Measurements from ENCODE around the gene LAMC3. TPM values are rescaled to one million over a fixed set of nuclear protein-coding genes. Genes with fewer than 3 reads are reported as not detected.
"Not testable (repeated sequence)": the region's sequence is repeated elsewhere in the genome, so short reads cannot be mapped to it uniquely, and the experiment has no call there.

Gene LAMC3
- total RNA-seq, 1 experiment from 2014 or later, result not detected

DNA sequence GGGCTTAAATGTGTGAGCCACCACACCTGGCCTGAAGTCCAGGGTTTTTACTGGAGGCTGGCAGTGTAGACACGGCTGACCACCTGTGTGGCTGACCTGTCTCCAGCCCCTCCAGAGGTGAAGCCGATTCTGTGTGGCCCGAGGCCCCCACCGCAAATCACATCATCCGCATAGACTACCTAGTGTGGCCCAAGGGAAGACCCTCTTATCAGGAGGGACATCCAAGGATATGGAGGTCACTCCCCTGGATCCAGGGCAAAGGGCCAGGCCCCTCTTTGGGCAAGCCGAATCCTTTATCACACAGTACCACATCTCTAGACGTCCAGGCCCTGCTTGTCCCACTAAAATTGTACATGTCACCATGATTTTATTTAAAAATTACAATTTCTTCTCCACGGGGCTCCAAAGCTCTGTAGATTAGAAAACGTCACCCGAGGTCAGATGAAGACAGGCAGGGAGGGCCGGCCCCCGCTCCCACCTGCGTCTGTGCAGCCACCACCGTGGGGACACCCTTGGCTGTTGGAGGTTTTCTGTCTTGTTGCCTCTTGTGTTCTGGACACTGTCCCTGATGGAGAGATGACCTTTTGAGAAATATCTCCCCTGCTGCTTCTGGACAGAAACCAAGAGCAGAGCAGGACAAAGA, 20.1 kb downstream of the LAMC3 start:
- Histone ChIP-seq H3K4me1 (replicated peaks) (no peaks in the 10 kb centered on the region), H3K36me3 (no peaks in the 10 kb centered on the region), H3K9me3 (replicated peaks) (no peaks in the 10 kb centered on the region), H3K27me3 (replicated peaks) (peaks cover 7% of the 10 kb centered on the region; the same call in 1 of the 2 replicates), H3K4me3 (no peak overlapping the region), H3K27ac (no peak overlapping the region)
- no peak for DNase-seq (ENCODE audit: low read depth in 1 of 2, low spot score in 2 of 2)

DNA sequence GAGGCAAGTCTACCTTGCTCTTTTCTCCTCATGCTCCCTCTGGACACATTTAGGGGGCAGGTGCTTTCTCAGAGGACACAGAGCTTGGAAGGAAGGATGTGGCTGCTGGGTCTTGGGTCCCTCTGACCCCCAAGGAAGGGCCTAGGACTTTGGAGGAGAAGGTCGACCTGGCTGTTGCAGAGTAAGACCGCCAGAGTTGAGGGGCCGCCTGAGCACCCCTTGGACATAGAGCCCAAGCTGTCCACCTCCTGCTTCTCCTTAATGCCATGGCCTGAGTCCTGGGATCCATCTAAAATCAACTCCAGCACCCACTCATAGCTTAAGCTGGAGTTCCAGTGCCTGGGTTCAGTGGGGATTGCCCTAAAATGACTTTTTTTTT, 20.6 kb downstream of the LAMC3 start:
- no peak overlapping the region for H3K4me3 ChIP-seq
- DNase-seq (ENCODE audit: low read depth in 1 of 2, low spot score in 2 of 2), result no peak
- peaks cover 11% of the 10 kb centered on the region; the same call in 1 of the 2 replicates for H3K27me3 ChIP-seq (replicated peaks)

DNA sequence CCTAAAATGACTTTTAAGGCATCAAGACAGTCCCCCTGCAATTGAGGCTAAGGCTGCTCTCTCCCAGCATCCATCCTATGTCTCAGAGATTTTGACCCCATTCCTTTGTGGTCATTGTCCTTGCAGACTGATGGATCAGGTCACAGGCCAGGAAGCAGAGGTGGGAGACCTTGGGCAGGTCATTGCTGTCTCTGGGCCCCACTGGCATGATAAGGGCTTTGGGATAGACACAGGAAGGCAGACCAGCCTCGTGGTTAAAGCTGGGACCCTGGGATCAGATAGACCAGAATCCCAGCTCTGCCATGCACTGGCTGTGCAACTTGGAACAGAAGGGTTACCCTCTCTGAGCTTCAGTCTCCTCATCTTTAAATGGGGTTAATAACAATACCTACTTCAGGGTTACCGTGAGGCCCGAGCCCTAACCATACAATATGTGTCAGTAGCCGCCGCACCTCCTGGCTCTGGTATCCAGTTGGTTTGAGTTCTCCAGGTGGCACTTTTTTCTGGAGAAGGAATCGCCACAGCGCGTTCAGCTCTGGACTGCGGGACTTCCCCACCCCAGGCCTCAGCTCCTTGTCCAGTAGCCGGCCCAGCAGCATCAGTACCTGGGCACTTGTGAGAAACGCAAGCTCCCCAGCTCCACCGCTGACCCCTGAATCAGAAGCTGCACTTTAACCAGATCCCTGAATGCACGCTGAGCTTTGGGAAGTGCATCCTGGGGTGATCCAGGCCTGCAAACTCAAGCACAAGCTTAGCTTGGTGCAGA, 21.4 kb downstream of the LAMC3 start:
- H3K9me3 ChIP-seq (replicated peaks), result no peaks in the 10 kb centered on the region
- no peaks in the 10 kb centered on the region for H3K36me3 ChIP-seq
- no peak overlapping the region for H3K27ac ChIP-seq
- no peak overlapping the region for H3K4me3 ChIP-seq
- no peaks in the 10 kb centered on the region for H3K4me1 ChIP-seq (replicated peaks)
- DNase-seq (ENCODE audit: low read depth in 1 of 2, low spot score in 2 of 2), result no peak
- peaks cover 12% of the 10 kb centered on the region; the same call in 1 of the 2 replicates for H3K27me3 ChIP-seq (replicated peaks)

More for the DNA sequence above, 20.6 kb downstream of the LAMC3 start:
- Histone ChIP-seq H3K9me3 (replicated peaks) (no peaks in the 10 kb centered on the region), H3K27ac (no peak overlapping the region), H3K4me1 (replicated peaks) (no peaks in the 10 kb centered on the region), H3K36me3 (no peaks in the 10 kb centered on the region)

DNA sequence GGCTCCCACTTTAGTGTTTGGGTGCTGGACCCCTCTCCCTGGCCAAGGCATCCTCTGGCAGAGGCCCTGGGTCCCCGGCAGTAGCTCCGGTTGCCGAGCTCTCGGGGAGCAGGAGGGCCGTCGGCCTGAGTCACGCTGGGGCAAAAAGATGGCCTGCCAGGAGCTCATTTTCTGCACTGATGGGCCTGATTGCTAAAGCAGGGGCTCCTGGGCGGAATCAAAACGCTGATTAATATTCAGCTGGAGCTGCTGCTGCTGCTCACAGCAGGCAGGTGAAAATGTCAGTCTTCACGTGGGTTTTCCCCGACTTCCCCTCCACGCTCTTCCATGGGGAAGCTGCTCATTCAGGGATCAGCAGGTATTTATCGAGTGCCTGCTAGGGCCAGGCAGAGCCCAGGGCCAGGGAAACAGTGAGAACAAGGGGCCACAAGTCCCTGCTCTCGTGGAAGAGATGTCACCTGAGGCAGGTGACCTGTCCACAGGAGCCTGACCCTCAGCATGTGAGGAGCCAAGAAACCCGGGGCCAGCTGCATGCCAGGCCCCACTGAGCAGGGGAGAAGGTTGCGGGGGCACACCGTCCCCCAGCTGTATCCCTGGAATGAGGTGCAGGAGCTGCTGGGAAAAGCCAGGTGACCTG, 22.1 kb downstream of the LAMC3 start:
- Histone ChIP-seq H3K27ac (no peak overlapping the region), H3K4me1 (replicated peaks) (no peaks in the 10 kb centered on the region), H3K27me3 (replicated peaks) (peaks cover 12% of the 10 kb centered on the region; the same call in 1 of the 2 replicates), H3K4me3 (no peak overlapping the region), H3K9me3 (replicated peaks) (no peaks in the 10 kb centered on the region), H3K36me3 (no peaks in the 10 kb centered on the region)
- DNase-seq (ENCODE audit: low read depth in 1 of 2, low spot score in 2 of 2), result no peak

DNA sequence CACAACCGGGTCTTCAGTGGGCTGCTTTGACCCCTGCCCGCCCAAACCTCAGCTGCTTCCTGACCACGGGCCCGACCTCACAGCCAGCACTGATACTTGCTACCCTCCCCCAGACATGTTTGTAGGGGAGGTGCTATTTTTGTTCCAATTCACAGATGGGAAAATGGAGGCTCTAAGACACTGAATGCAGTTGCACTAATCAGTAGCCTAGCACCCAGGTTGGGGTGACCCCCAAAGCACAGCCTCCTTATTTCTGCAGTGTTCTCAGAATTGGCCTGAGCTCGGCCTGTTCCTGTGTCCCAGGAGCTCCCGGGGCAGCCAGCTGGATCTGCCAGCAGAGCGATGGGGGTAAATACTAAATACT, 22.6 kb downstream of the LAMC3 start:
- Histone ChIP-seq H3K4me1 (replicated peaks) (no peaks in the 10 kb centered on the region), H3K36me3 (no peaks in the 10 kb centered on the region), H3K27me3 (replicated peaks) (peaks cover 12% of the 10 kb centered on the region; the same call in 1 of the 2 replicates), H3K27ac (no peak overlapping the region), H3K9me3 (replicated peaks) (no peaks in the 10 kb centered on the region), H3K4me3 (no peak overlapping the region)
- no peak for DNase-seq (ENCODE audit: low read depth in 1 of 2, low spot score in 2 of 2)

DNA sequence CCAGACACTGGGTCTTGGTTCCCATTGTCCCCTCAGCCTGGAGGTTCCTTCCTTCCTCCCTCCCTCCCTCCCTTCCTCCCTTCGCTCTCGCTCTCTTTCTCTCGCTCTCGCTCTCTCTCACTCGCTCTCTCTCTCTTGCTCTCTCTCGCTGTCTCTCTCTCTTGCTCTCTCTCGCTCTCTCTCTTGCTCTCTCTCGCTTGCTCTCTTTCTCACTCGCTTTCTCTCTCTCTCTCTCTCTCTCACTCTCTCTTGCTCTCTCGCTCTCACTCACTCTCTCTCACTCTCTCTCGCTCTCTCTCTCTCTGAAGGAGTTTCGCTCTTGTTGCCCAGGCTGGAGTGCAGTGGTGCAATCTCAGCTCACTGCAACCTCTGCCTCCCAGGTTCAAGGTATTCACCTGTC, 23.4 kb downstream of the LAMC3 start:
- Histone ChIP-seq H3K27ac (no peak overlapping the region), H3K36me3 (no peaks in the 10 kb centered on the region), H3K4me3 (no peak overlapping the region), H3K4me1 (replicated peaks) (no peaks in the 10 kb centered on the region), H3K27me3 (replicated peaks) (peaks cover 12% of the 10 kb centered on the region; the same call in 1 of the 2 replicates), H3K9me3 (replicated peaks) (no peaks in the 10 kb centered on the region)
- DNase-seq (ENCODE audit: low read depth in 1 of 2, low spot score in 2 of 2), result no peak

DNA sequence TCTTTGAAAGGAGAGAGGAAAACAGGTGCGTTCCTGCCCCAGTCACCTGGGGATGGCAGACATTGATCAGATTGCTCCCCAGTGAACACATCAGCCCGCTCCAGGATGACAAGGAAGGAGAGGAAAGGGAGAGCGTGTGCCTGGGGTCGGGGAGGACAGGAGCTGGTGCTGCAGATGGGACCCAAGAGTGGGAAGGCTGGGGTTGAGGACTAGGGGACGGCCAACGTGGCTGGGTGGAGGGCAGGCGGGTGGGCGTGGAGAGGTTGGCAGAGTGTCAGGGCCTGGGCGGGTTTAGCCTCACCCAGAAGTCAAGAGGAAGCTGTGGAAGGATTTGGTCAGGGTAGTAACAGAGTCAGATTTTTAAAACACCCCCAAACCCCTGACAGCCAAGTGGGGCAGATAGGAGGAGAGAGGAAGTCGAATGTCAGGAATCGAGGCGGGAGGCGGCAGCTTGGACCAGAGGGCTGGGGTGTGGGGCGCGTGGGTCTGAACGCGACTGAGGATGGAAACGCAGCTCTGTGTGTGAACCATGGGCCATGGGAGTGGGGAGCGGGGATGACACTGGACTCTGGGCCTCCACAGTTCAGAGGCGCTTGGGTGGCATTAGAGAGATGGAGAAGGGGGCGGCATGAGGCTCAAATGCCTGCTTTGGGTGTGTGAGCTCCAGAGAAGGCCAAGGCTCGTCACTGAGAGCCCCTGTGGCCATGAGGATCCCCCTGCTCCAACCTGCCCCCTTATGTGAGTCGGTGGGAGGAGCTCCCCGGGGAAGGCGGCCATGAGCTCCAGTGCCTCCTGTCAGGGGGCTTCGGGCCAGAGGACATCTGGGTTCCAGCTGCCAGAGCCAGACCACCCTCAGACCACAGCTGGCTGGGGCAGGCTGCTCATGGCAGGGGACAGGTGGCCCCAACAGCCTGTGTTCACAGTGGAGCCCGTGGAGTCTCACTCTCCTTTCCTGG, 24.6 kb downstream of the LAMC3 start:
- DNase-seq (ENCODE audit: low read depth in 1 of 2, low spot score in 2 of 2), result no peak
- Histone ChIP-seq H3K4me1 (replicated peaks) (no peaks in the 10 kb centered on the region), H3K27me3 (replicated peaks) (peaks cover 20% of the 10 kb centered on the region; the same call in 1 of the 2 replicates)

DNA sequence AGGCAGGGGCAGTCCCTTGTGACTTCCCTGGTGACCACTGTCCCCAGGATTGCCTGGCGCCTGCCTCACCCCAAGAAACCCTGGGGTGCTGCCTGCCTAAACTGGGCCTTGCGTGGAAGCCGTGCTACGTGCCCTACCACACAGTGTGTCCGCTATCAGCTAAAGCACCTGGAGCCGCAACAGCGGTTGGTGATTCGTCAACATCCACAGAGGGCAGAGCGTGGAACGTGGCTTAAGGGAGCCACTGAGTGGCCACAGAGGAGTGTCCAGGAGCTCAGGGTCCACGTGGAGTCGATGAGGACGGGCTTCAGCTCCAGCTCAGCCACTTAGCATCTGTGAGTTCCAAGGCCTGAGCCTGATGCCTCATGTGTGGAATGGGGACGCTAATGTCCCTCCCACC, 25.3 kb downstream of the LAMC3 start:
- Histone ChIP-seq H3K27ac (no peak overlapping the region), H3K9me3 (replicated peaks) (no peaks in the 10 kb centered on the region), H3K4me3 (no peak overlapping the region), H3K27me3 (replicated peaks) (peaks cover 20% of the 10 kb centered on the region; the same call in 1 of the 2 replicates), H3K4me1 (replicated peaks) (no peaks in the 10 kb centered on the region), H3K36me3 (no peaks in the 10 kb centered on the region)
- DNase-seq (ENCODE audit: low read depth in 1 of 2, low spot score in 2 of 2), result no peak

More for the DNA sequence above, 24.6 kb downstream of the LAMC3 start:
- Histone ChIP-seq H3K36me3 (no peaks in the 10 kb centered on the region), H3K27ac (no peak overlapping the region), H3K9me3 (replicated peaks) (no peaks in the 10 kb centered on the region), H3K4me3 (no peak overlapping the region)

DNA sequence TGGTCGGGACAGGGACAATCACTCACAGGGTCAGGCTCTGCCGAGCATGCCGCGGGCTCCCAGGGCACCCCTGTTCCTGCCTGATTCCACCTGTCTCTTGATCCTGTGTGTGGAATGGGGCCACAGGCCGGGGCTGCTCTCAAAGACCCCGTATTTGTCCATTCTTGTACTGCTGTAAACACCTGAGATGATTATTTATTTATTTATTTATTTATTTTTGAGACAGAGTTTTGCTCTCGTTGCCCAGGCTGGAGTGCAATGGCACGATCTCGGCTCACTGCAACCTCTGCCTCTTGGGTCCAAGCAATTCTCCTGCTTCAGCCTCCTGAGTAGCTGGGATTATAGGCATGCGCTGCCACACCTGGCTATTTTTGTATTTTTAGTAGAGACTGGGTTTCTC, 25.8 kb downstream of the LAMC3 start:
- H3K36me3 ChIP-seq; H3K9me3 ChIP-seq (replicated peaks); H3K27ac ChIP-seq; DNase-seq (ENCODE audit: low read depth in 1 of 2, low spot score in 2 of 2); H3K4me1 ChIP-seq (replicated peaks); H3K4me3 ChIP-seq: not testable (repeated sequence)
- peaks cover 20% of the 10 kb centered on the region; the same call in 1 of the 2 replicates for H3K27me3 ChIP-seq (replicated peaks)

DNA sequence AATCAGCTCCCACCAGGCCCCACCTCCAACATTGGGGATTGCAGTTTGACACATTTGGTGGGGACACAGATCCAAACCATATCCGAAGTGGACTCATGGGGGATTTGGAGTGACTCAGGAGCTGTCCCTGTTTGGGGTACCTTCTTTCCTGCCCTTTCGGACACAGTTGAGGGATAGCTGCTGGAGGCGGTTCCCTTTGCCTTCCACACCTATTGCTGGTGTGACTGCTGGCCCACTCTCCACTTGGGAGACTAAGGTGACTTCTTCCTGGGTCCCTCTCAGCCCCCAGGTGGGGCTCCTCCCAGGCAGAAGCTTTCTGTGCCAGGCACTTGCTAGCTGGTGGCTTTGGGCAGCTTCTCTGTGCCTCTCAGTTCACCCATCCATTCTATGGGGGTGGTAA, 26.6 kb downstream of the LAMC3 start:
- no peaks in the 10 kb centered on the region for H3K36me3 ChIP-seq
- H3K4me1 ChIP-seq (replicated peaks), result no peaks in the 10 kb centered on the region
- no peak for DNase-seq (ENCODE audit: low read depth in 1 of 2, low spot score in 2 of 2)
- H3K27me3 ChIP-seq (replicated peaks), result peaks cover 18% of the 10 kb centered on the region; the same call in 1 of the 2 replicates
- H3K9me3 ChIP-seq (replicated peaks), result no peaks in the 10 kb centered on the region
- H3K27ac ChIP-seq, result no peak overlapping the region
- no peak overlapping the region for H3K4me3 ChIP-seq

DNA sequence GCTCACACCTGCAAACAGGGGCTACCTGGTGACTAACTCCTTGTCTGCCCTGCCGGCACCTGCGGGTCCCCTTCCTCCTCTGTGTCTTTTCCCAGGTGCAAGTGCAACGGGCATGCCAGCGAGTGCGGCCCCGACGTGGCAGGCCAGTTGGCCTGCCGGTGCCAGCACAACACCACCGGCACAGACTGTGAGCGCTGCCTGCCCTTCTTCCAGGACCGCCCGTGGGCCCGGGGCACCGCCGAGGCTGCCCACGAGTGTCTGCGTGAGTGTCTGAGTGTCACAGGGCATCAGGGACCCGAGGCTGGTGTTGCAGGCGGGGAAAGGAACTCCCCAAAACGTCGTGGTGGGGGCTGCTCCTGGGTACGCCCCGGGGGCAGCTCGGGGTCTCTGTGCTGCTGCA, 27.1 kb downstream of the LAMC3 start:
- Histone ChIP-seq H3K9me3 (replicated peaks) (no peaks in the 10 kb centered on the region), H3K4me3 (no peak overlapping the region), H3K4me1 (replicated peaks) (no peaks in the 10 kb centered on the region), H3K36me3 (no peaks in the 10 kb centered on the region), H3K27me3 (replicated peaks) (peaks cover 18% of the 10 kb centered on the region; the same call in 1 of the 2 replicates), H3K27ac (no peak overlapping the region)
- no peak for DNase-seq (ENCODE audit: low read depth in 1 of 2, low spot score in 2 of 2)

DNA sequence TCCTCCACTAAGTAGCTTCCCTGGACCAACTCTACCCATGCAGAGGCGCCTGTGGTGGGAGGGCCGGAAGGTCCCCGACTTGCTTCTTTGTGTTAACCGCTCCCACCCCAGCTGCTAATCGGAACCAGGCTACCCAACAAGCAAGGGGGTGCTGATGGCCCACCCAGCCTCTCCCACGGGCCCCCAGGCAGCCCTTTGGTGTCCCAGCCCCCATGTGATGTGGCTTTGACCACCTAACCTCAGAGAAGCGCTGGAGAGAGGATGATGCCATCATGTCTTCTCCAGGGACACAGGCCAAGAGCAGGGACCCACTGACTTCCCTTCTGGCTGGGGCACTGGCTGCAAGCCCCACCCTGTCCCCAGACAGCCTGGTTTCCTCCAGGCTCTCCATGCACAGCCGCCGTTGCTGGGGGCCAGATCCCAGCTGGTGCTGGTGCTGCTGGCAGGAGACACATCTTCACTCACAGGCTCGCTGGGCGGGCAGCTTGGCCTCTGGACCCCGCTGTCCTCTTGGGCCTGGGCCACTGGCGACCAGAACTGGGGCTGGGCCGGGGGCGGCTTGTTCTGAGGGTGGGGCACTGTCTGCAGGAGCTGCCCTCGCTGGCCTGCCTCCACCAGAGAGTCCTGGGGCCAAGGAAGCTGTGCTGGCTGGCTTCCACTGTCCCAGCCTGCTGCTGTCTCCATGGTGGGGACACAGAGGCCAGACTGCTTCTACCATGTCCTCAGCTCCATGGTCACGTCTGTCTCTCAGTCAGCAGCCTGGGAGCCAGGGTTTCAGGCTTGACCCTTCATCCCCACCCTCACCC, 27.8 kb downstream of the LAMC3 start:
- Histone ChIP-seq H3K27me3 (replicated peaks) (peaks cover 13% of the 10 kb centered on the region; the same call in 1 of the 2 replicates), H3K4me3 (no peak overlapping the region), H3K9me3 (replicated peaks) (no peaks in the 10 kb centered on the region), H3K36me3 (no peaks in the 10 kb centered on the region), H3K4me1 (replicated peaks) (no peaks in the 10 kb centered on the region), H3K27ac (no peak overlapping the region)
- DNase-seq (ENCODE audit: low read depth in 1 of 2, low spot score in 2 of 2), result no peak

All from SJSA1 (cell line).